Measurements from ENCODE around the gene PER2. TPM values are rescaled to one million over a fixed set of nuclear protein-coding genes. Genes with fewer than 3 reads are reported as not detected.

Gene PER2
- total RNA-seq, 2 experiments from 2014 or later = 17.4 to 17.6 TPM

GRCh38 chr2:238305092-238305862 lies 16.9 kb upstream of the PER2 start:
- intact Hi-C loops (cut with micrococcal nuclease) = no loop called here
- DNase-seq = no peak
- ATAC-seq = no peak
- no peaks in the 10 kb centered on the region for H3K36me3 Mint-ChIP-seq (ENCODE audit: low read depth)
- H3K4me1 Mint-ChIP-seq (ENCODE audit: low read depth) = no peaks in the 10 kb centered on the region
- H3K9me3 Mint-ChIP-seq = no peaks in the 10 kb centered on the region
- CTCF ChIA-PET = interaction anchor here (0.9 to 2.2 kb wide), 2 partner anchors 8 to 34 kb away, joined by 3 to 8 read pairs; no protein-coding TSS in a partner anchor
- H3K27me3 Mint-ChIP-seq = peaks cover 3% of the 10 kb centered on the region
- TF ChIP-seq, protein P1, sequence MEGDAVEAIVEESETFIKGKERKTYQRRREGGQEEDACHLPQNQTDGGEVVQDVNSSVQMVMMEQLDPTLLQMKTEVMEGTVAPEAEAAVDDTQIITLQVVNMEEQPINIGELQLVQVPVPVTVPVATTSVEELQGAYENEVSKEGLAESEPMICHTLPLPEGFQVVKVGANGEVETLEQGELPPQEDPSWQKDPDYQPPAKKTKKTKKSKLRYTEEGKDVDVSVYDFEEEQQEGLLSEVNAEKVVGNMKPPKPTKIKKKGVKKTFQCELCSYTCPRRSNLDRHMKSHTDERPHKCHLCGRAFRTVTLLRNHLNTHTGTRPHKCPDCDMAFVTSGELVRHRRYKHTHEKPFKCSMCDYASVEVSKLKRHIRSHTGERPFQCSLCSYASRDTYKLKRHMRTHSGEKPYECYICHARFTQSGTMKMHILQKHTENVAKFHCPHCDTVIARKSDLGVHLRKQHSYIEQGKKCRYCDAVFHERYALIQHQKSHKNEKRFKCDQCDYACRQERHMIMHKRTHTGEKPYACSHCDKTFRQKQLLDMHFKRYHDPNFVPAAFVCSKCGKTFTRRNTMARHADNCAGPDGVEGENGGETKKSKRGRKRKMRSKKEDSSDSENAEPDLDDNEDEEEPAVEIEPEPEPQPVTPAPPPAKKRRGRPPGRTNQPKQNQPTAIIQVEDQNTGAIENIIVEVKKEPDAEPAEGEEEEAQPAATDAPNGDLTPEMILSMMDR (IDR thresholded peaks at IDR 0.05) = no peak
- H3K4me3 Mint-ChIP-seq = no peak overlapping the region
- no peak overlapping the region for H3K27ac Mint-ChIP-seq
- POLR2A ChIA-PET = interaction anchor here (0.8 kb wide), 1 partner anchor 10 kb away, joined by 5 read pairs; no protein-coding TSS in a partner anchor

DNA sequence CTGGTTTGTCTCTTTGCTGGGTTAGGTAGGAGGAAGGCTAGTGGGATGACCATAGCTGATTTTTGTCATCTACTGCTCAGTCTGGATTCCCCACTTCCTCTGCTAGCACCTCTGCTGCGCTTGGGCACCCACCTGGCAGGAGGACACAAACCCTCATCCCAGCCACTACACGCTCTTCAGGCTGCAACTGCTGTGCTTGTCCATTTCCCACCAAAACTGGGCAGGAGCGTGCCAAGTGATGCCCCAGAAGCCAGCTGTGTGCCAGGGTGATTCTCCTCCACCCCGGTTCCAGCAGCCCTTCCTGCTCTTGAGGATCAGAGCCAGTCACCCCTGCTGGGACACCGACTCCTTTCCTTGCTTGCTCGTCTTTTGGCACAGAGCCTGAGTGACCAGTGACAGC lies 15.7 kb upstream of the PER2 start:
- H3K4me3 Mint-ChIP-seq = no peak overlapping the region
- no peaks in the 10 kb centered on the region for H3K9me3 Mint-ChIP-seq
- ChIA-PET POLR2A (no interaction called here), CTCF (interaction anchor here (2.2 kb wide), 1 partner anchor 9 kb away, joined by 8 read pairs; no protein-coding TSS in a partner anchor)
- no peak for DNase-seq
- H3K4me1 Mint-ChIP-seq (ENCODE audit: low read depth) = no peaks in the 10 kb centered on the region
- ATAC-seq = no peak
- H3K36me3 Mint-ChIP-seq (ENCODE audit: low read depth) = no peaks in the 10 kb centered on the region
- H3K27me3 Mint-ChIP-seq = peaks cover 2% of the 10 kb centered on the region
- TF ChIP-seq, protein P1 (IDR thresholded peaks at IDR 0.05) = no peak
- intact Hi-C loops (cut with micrococcal nuclease) = no loop called here
- H3K27ac Mint-ChIP-seq = no peak overlapping the region

DNA sequence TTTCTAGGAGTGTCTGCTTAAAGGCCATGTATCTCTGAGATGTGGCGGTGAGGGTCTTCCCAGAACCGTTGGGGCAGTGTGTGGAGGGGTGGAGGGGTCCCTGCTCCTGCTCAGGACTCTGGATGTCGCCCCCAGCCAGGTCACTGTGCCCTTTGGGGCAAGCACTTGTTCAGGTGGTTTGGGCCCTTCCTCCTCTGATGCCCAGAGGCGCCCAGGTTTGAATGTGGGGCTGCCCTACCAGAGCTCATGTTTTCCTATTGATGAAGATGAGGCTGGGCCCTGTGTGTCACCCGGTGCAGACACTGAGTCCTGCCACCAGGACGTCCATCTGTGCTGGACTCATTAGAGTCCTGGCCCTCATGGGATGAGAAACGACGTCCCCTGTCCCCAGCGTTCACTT lies 14.3 kb upstream of the PER2 start:
- no peak overlapping the region for H3K4me3 Mint-ChIP-seq
- intact Hi-C loops (cut with micrococcal nuclease) = no loop called here

DNA sequence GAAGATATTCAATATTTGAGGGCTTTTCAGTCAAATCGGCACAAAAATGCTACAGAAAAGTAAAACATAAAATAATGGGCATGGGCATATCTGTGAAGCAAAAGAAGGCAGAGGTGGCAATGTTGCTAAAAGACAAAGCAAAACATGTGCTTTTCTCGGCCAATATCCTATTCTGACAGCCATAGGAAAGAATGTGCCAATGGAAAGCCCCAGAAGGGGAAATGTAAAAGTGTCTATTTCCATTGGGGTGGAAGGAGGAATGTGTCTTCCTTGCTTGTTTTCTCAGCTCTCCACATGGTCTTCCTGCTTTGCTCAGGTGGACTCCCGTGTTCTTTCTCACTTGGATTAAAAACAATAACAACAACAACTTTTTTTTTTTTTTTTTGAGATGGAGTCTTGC lies 13.7 kb upstream of the PER2 start:
- no peak for ATAC-seq
- no peak for DNase-seq
- Mint-ChIP-seq H3K36me3 (ENCODE audit: low read depth) (no peaks in the 10 kb centered on the region), H3K4me1 (ENCODE audit: low read depth) (no peaks in the 10 kb centered on the region), H3K4me3 (no peak overlapping the region), H3K9me3 (no peaks in the 10 kb centered on the region), H3K27ac (no peak overlapping the region), H3K27me3 (peaks cover 1% of the 10 kb centered on the region)
- CTCF ChIA-PET = interaction anchor here (1.0 kb wide), 1 partner anchor 26 kb away, joined by 3 read pairs; no protein-coding TSS in a partner anchor
- intact Hi-C loops (cut with micrococcal nuclease) = no loop called here
- POLR2A ChIA-PET = no interaction called here
- TF ChIP-seq, protein P1 (IDR thresholded peaks at IDR 0.05) = no peak

More for the DNA sequence above, 14.3 kb upstream of the PER2 start:
- CTCF ChIA-PET = interaction anchor here (1.2 kb wide), 1 partner anchor 11 kb away, joined by 3 read pairs; no protein-coding TSS in a partner anchor
- Mint-ChIP-seq H3K4me1 (ENCODE audit: low read depth) (no peaks in the 10 kb centered on the region), H3K27ac (no peak overlapping the region), H3K36me3 (ENCODE audit: low read depth) (no peaks in the 10 kb centered on the region), H3K9me3 (no peaks in the 10 kb centered on the region), H3K27me3 (peaks cover 1% of the 10 kb centered on the region)
- POLR2A ChIA-PET = no interaction called here
- TF ChIP-seq, protein P1 (IDR thresholded peaks at IDR 0.05) = no peak
- ATAC-seq (no peak), DNase-seq (no peak)

DNA sequence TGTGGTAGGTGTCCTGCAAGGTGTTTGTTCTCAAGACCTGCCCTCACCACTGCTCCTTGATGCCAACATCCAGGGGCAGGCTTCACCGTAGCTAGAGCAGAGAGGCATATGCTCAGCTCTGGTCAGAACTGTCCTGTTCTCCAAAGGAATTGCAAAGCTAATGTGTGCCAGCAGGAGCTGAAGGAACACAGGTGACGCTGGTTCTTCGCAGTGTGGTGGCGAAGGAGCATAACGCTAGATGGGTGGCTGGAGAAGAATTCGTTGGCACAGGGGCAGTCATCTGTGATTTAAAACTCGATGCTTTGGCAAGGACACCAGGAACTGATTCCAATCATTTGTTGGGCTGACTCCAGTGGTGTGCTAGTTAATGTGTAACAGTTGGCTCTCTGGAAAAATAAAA lies 11.4 kb upstream of the PER2 start:
- no peaks in the 10 kb centered on the region for H3K9me3 Mint-ChIP-seq
- ChIA-PET POLR2A (no interaction called here), CTCF (no interaction called here)
- peaks cover 1% of the 10 kb centered on the region for H3K27me3 Mint-ChIP-seq
- ATAC-seq (no peak), DNase-seq (no peak)
- H3K4me3 Mint-ChIP-seq = no peak overlapping the region
- H3K36me3 Mint-ChIP-seq (ENCODE audit: low read depth) = no peaks in the 10 kb centered on the region
- TF ChIP-seq, protein P1 (IDR thresholded peaks at IDR 0.05) = no peak
- no peaks in the 10 kb centered on the region for H3K4me1 Mint-ChIP-seq (ENCODE audit: low read depth)
- intact Hi-C loops (cut with micrococcal nuclease) = no loop called here
- H3K27ac Mint-ChIP-seq = no peak overlapping the region
